ENCODE results near the gene SMC5.
"Not testable (repeated sequence)": the region's sequence is repeated elsewhere in the genome, so short reads cannot be mapped to it uniquely, and the experiment has no call there.

The SMC5 gene

DNA sequence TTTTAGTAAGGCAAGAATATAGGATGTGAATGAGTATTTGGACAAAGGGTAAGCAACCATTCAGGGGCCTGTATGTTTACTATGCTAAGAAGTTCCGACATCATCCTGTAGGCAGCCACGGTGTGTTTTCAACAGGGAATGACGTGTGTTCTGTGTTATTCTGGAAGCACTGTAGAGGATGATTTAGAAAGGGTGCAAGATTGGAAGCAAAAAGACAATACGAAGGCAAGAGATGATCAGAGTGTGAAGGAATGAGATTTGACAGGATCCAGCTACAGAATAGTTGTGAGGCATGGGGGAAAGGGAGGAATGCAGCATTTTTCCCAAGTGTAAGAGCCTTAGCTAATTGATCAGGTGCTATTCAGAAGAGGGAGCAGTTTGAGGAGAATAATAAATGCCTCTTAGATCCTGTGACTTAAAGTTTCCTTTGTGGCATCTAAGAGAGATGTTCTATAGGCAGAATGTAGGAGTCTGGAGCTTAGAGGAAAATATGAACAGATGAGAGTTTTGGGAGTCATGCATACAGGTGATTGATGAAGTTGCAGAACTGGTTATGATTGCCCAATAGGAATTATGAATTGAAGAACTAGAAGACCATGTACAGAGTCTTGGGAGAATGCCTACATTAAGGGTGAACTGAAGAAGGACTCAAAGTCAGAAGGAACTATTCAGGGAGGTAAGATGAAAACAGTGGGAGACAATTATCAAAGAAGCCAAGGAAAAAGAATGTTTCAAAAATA is 2.5 kb downstream of the SMC5 start:
- in situ Hi-C loops (cut with MboI; ENCODE audit: low pct_unique_long_range_greater_than_20kb, low sequenced_read_pairs) = no loop called here
- DNase-seq = no peak

DNA sequence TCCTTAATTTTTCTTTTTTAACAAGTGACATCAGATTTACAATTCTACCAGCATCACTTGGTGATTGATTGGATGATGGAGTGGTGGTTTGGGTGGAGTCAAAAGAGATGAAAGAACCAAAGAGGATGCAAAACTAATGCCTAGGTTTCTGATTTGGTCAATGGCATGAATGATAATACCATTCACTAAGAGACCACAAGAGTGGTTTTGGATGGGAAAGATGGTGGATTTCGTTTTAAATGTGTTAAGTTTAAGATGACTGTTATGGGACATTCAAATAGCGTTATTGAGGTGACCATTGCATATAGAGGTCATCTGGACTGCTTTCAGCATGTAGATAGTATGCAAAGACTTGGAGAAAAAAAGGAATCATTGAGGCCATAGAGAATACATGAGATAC is 3.6 kb downstream of the SMC5 start:
- in situ Hi-C loops (cut with MboI; ENCODE audit: low pct_unique_long_range_greater_than_20kb, low sequenced_read_pairs) = no loop called here
- no peak for DNase-seq

DNA sequence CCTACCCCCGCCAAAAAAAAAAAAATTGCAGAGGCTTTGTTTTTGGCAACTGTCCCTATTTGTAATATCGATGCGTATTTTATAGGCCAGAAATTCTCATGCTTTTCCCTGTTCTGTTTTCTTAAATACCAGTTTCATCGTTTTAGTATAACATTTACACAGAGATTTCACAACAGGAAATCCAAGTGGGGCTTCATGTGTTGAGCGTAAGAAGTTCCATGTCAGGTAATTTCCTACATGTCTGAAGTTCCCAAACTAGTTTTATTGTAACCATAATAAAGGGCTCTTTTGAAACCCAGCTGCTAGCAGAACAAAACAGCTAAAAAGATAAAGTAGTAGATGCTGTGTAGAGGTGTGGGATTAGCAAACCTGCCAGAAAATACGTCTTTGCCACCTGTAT is 4.2 kb downstream of the SMC5 start:
- no peak for DNase-seq
- in situ Hi-C loops (cut with MboI; ENCODE audit: low pct_unique_long_range_greater_than_20kb, low sequenced_read_pairs) = no loop called here

DNA sequence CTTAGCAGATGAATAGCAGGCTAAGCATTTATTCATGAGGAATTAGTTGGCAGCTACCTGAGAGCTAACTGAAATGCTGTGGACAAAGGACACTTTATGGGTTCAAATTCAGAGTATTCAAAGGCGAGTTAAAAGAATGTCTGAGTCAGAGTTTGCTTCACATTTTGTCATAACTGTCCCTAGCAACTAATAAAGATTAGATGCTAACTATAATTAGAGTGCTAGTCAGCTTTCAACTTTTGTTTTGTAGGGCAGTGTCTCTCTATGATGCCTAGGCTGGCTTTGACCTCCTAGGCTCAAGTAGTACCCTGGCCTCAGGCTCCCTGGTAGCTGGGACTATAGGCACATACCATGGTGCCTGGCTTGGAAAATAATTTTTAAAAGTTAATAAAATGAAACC is 4.6 kb downstream of the SMC5 start:
- in situ Hi-C loops (cut with MboI; ENCODE audit: low pct_unique_long_range_greater_than_20kb, low sequenced_read_pairs) = no loop called here
- no peak for DNase-seq

DNA sequence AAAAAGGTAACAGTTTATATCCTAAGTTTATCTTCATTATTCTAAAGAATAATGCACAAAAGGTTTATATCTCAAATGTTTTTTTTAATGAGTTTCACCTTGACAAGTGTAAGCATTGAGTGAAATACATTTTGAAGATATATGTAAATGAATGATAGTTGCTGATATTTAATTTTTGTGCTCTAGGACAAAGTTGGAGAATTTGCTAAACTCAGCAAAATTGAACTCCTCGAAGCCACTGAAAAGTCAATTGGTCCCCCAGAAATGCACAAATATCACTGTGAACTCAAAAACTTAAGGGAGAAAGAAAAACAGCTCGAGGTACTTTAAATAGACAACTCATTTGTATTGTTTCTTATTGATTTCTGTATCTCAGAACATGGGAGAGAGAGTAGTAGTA is 19.5 kb downstream of the SMC5 start:
- in situ Hi-C loops (cut with MboI; ENCODE audit: low pct_unique_long_range_greater_than_20kb, low sequenced_read_pairs) = no loop called here

DNA sequence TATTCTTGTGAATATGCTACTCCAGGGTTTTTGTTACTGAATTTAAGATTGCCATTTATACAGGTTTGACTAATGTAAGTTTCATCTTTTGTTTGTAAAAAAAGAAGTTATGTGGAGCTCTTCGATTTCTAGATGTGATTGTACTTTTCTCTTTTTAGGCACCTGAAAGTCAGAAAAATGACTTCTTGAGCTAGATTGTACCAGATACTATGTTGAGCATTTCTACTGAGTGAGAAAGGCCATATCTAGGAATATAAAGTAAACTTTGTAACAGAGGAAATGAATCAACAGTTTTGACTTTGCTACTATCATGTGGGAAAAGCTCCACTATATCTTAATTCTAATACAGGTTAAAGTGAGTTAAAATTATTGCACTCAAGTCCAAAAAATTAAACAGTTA is 25.1 kb downstream of the SMC5 start:
- in situ Hi-C loops (cut with MboI; ENCODE audit: low pct_unique_long_range_greater_than_20kb, low sequenced_read_pairs) = no loop called here
- DNase-seq = no peak

More for the DNA sequence above, 19.5 kb downstream of the SMC5 start:
- DNase-seq = no peak

DNA sequence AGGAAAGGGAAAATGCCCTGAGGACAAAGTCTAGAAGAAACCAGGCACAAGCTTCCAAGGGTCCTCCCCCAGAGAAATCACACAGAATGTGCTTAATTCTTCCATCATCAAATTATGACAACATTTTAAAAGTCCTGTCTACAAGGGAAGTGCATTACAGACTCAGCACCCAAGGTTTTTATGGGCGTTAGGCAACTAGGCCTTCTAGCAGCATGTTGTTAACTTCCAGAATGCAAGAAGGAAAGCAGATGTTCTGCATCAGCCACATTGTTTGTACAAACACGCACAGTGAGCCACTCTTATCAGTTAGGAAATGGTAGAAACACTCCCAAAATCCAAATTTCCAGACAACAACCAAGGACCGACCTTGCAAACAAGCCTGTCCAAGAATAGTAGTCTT is 26.5 kb downstream of the SMC5 start:
- in situ Hi-C loops (cut with MboI; ENCODE audit: low pct_unique_long_range_greater_than_20kb, low sequenced_read_pairs) = no loop called here
- no peak for DNase-seq

DNA sequence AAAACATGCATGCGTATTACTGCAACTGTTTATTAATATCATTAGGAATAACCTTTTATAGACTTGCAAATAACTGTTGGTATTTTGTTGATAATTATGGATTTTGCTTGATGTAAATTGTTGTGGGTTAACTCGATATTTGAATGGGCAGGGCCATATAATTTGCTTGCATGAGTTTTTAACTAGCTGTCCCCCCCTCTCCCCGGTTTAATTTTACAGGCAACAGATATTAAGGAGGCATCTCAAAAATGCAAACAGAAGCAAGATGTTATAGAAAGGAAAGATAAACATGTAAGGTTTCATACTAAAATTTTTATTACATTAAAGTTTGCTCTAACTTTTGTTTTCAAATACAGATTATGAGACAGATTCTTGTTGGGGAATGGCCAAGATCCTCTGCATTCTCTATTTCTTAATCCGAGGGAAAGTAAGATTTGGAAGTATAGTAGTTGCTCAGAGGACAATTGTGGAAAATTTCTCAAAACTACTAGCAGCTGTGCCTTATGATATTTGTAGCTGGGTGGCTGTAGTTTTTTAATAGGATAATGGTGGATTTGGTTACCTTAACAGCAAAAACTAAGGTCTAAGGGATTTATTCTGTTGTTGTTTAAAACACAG is 27.3 kb downstream of the SMC5 start:
- in situ Hi-C loops (cut with MboI; ENCODE audit: low pct_unique_long_range_greater_than_20kb, low sequenced_read_pairs) = no loop called here
- DNase-seq = no peak

DNA sequence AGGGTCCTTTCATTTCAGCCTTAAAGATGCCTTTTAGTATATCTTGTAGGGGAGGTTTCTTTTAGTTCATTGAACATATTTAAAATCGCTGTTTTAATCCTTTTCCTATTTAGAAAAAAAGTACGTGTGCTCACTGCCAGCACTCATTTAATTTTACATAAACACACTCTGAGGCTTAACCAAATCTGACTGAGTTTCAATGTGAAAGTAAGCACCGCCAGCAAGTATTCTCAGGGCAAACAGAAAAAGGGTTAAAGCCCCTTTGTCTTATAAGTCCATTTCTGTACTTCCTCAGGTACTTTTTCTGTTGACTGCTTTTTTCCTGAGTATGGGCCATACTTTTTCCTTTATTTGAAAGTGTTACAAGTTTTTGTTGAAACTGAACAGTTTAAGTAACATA is 31.8 kb downstream of the SMC5 start:
- in situ Hi-C loops (cut with MboI; ENCODE audit: low pct_unique_long_range_greater_than_20kb, low sequenced_read_pairs) = no loop called here

DNA sequence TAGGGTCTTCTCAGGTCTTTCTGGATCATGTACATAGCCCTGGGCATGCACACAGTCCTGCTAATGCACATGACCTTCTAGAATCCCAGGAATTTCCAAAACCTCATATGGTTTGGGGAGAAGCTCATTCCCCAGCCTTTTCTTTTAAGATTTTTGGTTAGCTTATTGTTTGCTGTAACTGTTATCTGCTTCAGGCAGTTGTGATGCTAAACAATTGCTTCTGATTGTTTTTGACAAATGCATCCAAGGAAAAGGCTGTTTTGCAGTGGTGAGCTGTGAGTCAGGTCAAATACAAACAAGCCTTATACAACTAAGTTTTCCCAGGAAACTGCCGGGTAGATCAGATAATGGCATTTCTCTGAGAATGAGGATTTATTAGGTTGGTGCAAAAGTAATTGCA is 32.7 kb downstream of the SMC5 start:
- no peak for DNase-seq
- in situ Hi-C loops (cut with MboI; ENCODE audit: low pct_unique_long_range_greater_than_20kb, low sequenced_read_pairs) = no loop called here

More for the DNA sequence above, 31.8 kb downstream of the SMC5 start:
- no peak for DNase-seq

DNA sequence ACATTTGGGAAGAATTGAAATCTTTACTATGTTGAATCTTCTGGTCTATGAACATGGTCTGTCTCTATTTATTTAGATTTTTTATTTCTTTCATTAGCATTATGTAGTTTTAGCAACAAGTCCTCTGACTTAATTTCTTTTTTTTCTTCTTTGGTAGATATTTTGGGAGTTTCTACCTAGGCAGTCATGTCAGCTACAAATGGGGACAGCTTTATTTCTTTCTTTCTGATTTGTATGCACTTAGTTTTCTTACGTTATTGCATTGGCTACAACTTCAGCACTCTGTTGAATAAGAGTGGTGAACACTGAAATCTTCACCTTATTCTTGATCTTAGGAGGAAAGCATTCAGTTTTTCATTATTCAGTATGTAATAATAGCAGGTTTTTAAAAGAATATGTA is 33.5 kb downstream of the SMC5 start:
- in situ Hi-C loops (cut with MboI; ENCODE audit: low pct_unique_long_range_greater_than_20kb, low sequenced_read_pairs) = no loop called here

DNA sequence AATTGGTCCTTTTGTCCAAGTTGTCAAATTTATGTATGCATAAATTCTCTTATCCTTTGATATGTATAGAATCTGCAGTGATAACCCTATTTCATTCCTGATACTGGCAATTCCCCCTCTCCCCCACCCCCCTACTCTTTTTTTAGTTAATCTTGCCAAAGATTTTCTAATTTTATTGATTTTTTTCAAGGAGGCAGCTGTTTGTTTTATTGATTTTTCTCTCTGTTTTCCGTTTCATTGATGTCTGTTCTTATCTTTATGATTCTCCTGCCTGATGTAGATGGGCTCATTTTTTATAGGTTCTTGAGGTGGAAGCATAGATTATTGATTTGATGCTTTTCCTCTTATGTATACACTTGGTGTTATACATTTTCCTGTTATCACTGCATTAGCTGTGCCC is 34.4 kb downstream of the SMC5 start:
- in situ Hi-C loops (cut with MboI; ENCODE audit: low pct_unique_long_range_greater_than_20kb, low sequenced_read_pairs) = no loop called here
- DNase-seq = no peak

More for the DNA sequence above, 33.5 kb downstream of the SMC5 start:
- DNase-seq = no peak

DNA sequence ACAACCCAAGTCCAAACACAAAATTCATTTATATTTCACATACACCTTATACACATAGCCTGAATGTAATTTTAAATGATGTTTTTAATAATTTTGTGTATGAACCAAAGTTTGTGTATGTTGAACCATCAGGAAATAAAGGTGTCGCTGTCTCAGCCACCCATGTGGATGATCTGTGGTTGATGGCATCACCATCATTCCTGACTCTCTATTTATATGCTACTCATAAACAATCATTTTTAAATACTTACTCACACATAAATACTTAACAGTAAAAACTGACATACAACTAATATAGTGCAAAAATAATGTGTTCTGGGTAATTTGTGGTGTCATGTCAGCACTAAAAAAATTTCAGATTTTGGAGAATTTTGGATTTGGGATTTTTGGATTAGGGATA is 38.4 kb downstream of the SMC5 start:
- DNase-seq = no peak
- in situ Hi-C loops (cut with MboI; ENCODE audit: low pct_unique_long_range_greater_than_20kb, low sequenced_read_pairs) = no loop called here

DNA sequence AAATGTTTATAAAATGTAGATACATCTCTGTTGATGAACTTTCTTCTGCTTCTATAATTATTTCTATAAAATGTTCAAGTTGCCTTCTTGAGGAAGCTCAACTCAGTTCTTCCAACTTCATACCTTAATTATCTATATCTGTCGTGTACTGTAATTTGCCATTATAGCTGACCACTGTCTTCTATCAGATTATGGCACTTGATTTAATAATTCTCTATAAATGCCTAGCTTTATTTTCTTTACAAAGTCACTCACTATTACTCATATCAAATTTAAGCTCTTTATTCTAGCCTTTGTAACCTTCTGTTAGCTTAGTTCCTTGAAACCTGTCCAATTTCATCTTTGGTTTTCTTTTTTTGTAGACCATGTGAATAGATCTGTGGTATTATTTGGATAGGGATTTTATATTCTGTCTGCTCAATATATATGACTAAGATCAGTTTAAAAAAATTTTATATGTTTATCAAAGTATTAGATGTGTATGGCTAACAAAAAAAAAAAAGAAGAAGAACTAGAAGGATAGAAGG is 39.5 kb downstream of the SMC5 start:
- in situ Hi-C loops (cut with MboI; ENCODE audit: low pct_unique_long_range_greater_than_20kb, low sequenced_read_pairs) = no loop called here
- no peak for DNase-seq

DNA sequence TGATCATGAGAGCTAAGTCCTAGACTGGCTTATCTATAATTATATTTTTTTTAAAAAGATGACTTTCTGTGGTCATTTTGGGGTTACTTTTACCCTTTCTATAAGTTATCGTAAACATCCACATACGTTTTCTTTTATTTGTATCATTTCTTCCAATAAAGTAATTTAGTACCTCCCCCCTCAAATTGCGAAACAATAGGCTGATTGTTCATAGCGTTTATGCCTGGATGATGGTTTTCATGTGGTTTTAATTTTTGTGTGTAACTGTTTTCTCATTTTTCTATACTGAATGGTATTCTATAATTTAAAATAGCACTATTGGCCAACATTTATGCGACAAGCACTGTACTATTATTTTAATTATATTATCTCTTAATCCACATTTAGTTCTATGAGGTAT is 44.5 kb downstream of the SMC5 start:
- DNase-seq = no peak
- in situ Hi-C loops (cut with MboI; ENCODE audit: low pct_unique_long_range_greater_than_20kb, low sequenced_read_pairs) = no loop called here

DNA sequence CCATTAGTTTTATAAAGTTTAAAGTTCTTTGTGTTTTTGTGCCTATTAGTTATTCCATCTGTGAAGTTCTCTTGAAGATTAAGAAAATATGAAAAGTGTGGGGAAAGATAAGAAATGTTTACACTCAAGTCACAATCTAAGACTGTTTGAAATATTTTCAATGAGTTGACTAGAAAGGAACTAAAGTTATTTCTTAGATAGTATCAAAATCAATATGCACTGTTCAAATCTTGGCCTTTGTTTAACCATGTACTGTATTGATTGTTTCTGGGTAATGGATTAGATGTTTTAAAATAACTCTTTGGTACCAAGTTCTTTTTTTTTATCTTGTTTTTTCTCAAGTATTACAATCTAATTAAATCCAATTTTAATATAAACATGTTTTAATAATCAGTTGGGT is 46.0 kb downstream of the SMC5 start:
- in situ Hi-C loops (cut with MboI; ENCODE audit: low pct_unique_long_range_greater_than_20kb, low sequenced_read_pairs) = no loop called here
- DNase-seq = no peak

DNA sequence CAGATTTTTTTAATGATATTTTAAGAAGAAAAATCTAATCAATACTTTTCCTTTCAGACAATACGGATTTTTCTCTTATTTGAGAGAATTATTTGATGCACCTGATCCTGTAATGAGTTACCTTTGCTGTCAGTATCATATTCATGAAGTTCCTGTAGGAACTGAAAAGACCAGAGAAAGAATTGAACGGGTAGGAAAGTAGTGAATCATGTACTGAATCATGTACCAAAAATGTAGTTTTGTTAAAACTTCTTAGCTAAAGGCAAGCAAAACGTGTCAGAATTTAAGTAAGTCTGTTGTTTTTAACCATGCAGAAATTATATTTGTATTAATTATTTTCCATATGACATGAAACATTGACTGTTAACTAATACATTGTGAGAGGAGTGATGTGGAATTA is 56.6 kb downstream of the SMC5 start:
- in situ Hi-C loops (cut with MboI; ENCODE audit: low pct_unique_long_range_greater_than_20kb, low sequenced_read_pairs) = no loop called here
- no peak for DNase-seq

DNA sequence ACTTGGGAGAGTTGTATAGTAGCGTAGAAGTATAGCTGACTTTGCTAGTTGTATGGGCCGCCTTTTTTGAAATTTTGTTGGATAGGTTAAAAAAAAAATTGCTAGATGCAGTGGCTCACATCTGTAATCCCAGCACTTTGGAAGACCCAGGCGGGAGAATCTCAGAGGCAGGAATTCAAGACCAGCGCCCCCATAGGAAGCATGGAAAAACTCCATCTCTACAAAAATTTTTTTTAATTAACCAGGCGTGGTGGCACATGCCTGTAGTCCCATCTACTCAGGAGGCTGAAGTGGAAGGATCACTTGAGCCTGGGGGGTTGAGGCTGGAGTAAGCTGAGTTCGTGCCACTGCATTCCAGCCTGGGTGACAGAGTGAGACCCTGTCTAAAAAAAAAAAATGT is 59.2 kb downstream of the SMC5 start:
- DNase-seq = no peak
- in situ Hi-C loops (cut with MboI; ENCODE audit: low pct_unique_long_range_greater_than_20kb, low sequenced_read_pairs) = no loop called here

DNA sequence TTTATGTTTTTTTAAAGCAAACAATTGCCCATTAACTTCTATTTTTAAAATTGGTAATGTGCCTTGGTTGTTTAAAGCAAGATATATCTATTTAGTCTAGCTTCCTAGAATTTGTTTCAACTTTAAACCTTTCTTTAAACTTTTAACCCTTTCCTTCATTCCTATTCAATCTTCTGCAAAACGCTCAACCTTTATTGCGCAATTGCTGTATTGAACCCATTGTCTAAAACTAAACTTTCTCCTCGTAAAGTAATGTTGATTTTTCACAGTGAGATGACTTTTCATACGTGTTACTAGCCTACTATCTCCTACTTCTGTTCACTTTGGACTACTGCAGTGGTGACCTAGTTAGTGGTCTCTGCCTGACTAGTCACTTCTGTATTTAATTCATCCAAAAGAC is 63.3 kb downstream of the SMC5 start:
- in situ Hi-C loops (cut with MboI; ENCODE audit: low pct_unique_long_range_greater_than_20kb, low sequenced_read_pairs) = no loop called here
- no peak for DNase-seq

DNA sequence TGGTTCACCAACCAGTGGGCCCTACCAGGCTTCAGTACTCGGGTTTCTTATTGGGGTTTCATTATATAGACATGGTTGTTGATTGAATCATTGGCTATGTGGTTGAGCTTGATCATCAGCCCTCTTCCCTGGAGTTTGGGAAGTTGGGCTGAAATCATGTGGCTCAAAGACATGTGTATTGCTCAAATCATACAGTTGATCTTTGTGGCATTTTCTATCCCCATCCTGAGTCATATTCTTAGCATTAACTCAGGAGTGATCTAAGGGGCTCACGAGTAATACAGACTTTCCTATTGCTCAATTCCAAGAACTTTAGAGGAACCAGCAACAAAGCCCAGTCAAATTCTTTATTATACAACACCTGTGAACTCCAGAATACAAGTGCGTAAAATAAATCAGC is 66.2 kb downstream of the SMC5 start:
- in situ Hi-C loops (cut with MboI; ENCODE audit: low pct_unique_long_range_greater_than_20kb, low sequenced_read_pairs) = no loop called here

DNA sequence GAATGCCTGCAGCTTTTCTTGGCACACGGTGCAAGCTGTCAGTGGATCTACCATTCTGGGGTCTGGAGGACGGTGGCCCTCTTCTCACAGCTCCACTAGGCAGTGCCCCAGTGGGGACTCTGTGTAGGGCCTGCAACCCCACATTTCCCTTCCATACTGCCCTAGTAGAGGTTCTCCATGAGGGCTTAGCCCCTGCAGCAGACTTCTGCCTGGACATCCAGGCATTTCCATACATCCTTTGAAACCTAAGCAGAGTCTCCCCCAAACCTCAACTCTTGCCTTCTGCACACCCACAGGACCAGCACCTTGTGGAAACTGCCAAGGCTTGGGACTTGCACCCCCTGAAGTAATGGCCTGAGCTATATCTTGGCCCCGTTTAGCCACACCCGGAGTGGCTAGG is 69.8 kb downstream of the SMC5 start:
- in situ Hi-C loops (cut with MboI; ENCODE audit: low pct_unique_long_range_greater_than_20kb, low sequenced_read_pairs) = not testable (repeated sequence)

More for the DNA sequence above, 66.2 kb downstream of the SMC5 start:
- no peak for DNase-seq

More for the DNA sequence above, 69.8 kb downstream of the SMC5 start:
- not testable (repeated sequence) for DNase-seq

All from KBM-7 (cell line).